Nephron (organoid): Measurements from ENCODE around the gene PCDH9.

Experiments
- H3K27ac Mint-ChIP-seq, 3 experiments: 2 replicates each; pipeline ENCODE4 v1.8.0; 2020; ENCODE audit warnings: mixed read lengths in 3 of 3, mild to moderate bottlenecking in 2 of 3, moderate library complexity in 1 of 3
- H3K27me3 Mint-ChIP-seq: 2 replicates; pipeline ENCODE4 v1.8.0; 2021; ENCODE audit warnings: low read depth, mild to moderate bottlenecking, moderate library complexity, mixed read lengths
- H3K36me3 Mint-ChIP-seq: 2 replicates; pipeline ENCODE4 v1.8.0; 2020; ENCODE audit warnings: low read depth, mixed read lengths
- H3K4me1 Mint-ChIP-seq: 2 replicates; pipeline ENCODE4 v1.8.0; 2020; ENCODE audit warnings: mixed read lengths
- H3K4me3 Mint-ChIP-seq, 3 experiments: 2 replicates each; pipeline ENCODE4 v1.8.0; 2020; ENCODE audit warnings: mild to moderate bottlenecking in 3 of 3, mixed read lengths in 3 of 3, moderate library complexity in 2 of 3
- H3K9me3 Mint-ChIP-seq: 2 replicates; pipeline ENCODE4 v1.8.0; 2020; ENCODE audit warnings: mixed read lengths
- TF ChIP-seq, protein P1 (sequence below), 3 experiments: fragments of 200-600 bp; sonication (generic); IDR thresholded peaks; one replicate each; pipeline ENCODE4 v1.5.0; 2021; ENCODE audit warnings: antibody characterized with exemption in 3 of 3; ENCODE audit not compliant: unreplicated experiment in 3 of 3

The PCDH9 gene

DNA sequence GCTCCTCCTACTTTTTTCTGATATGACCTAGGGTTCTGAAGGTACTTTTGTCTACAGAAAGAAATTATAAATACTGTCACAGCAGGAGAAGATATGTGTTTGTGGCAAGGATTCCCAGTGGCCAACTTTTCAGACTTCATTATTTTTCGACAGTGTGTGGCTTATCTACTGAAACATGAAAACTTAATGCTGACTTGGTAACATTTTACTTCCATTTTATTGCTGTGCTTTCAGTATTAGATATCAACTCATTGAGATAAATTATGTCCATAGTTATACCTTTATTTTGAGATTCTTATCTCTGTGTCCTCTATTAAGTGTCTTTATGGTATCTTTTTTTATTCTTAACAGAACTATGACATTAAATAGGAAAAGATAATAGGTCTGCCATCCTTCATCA lies 700.0 kb downstream of the PCDH9 start:
- H3K27me3 Mint-ChIP-seq, result no peaks in the 10 kb centered on the region
- H3K27ac Mint-ChIP-seq, result peak overlapping the region in 2 of 3 experiments; percentile 44 to 97
- no peaks in the 10 kb centered on the region for H3K9me3 Mint-ChIP-seq
- peaks cover 3% of the 10 kb centered on the region for H3K36me3 Mint-ChIP-seq
- TF ChIP-seq, protein P1, sequence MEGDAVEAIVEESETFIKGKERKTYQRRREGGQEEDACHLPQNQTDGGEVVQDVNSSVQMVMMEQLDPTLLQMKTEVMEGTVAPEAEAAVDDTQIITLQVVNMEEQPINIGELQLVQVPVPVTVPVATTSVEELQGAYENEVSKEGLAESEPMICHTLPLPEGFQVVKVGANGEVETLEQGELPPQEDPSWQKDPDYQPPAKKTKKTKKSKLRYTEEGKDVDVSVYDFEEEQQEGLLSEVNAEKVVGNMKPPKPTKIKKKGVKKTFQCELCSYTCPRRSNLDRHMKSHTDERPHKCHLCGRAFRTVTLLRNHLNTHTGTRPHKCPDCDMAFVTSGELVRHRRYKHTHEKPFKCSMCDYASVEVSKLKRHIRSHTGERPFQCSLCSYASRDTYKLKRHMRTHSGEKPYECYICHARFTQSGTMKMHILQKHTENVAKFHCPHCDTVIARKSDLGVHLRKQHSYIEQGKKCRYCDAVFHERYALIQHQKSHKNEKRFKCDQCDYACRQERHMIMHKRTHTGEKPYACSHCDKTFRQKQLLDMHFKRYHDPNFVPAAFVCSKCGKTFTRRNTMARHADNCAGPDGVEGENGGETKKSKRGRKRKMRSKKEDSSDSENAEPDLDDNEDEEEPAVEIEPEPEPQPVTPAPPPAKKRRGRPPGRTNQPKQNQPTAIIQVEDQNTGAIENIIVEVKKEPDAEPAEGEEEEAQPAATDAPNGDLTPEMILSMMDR (IDR thresholded peaks at IDR 0.05; ENCODE audit: unreplicated experiment in 3 of 3), result no peak
- peaks cover 37% of the 10 kb centered on the region for H3K4me1 Mint-ChIP-seq
- H3K4me3 Mint-ChIP-seq, result no peak overlapping the region

DNA sequence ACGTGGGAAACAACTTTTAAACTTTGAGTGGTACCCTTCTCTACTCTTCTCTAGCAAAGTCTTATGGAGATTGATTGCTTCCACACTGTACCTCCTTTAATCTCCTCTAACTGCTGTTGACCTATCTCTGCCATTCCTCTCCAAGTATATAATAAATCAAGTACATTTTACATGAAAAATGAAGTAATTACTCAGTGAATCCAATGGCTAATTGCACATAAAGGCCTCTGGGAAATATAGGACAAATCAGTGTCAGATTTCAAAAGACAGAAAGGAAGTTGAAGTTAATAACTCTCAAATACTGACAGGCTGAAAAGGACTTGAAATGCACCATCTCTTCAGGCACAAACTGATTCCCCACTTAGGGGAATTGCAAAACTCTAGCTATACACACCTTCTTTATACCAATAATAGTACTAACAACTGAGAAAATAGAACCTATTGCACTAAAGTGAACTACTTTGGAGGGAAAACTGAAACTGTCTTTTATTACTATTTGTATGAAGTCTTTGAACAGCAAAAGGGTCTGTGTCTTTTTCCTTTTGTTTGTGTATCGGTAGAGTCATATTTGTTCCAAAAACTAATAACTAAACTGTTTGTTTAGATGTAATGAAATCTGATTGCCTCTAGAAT lies 701.1 kb downstream of the PCDH9 start:
- H3K4me1 Mint-ChIP-seq, result peaks cover 39% of the 10 kb centered on the region
- TF ChIP-seq, protein P1 (IDR thresholded peaks at IDR 0.05; ENCODE audit: unreplicated experiment in 3 of 3), result no peak
- H3K9me3 Mint-ChIP-seq, result no peaks in the 10 kb centered on the region
- H3K4me3 Mint-ChIP-seq, result no peak overlapping the region
- H3K27ac Mint-ChIP-seq, result peak overlapping the region; percentile 65 to 97 (median 77)
- no peaks in the 10 kb centered on the region for H3K27me3 Mint-ChIP-seq
- peaks cover 3% of the 10 kb centered on the region for H3K36me3 Mint-ChIP-seq

DNA sequence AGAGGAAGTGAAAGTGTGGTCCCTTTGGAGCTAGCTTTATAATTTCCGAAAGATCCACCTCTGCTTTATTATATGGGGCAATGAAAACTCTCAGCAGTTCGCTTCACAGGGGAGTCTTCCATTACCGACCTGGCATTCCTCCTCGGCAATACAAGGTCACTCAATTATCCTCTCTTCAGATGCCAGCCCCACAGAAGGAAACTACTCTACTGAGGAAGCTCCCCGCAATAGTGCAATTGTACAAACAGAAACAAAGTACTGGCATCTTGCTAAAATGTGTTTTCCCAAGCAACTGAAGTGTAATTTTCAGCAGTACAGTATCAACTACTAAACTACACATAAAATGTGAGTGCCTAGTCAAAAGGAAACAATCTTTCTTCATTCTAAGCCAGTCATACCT lies 702.0 kb downstream of the PCDH9 start:
- H3K27ac Mint-ChIP-seq, result peak overlapping the region; percentile 65 to 97 (median 77)
- peaks cover 39% of the 10 kb centered on the region for H3K4me1 Mint-ChIP-seq
- H3K36me3 Mint-ChIP-seq, result no peaks in the 10 kb centered on the region
- no peaks in the 10 kb centered on the region for H3K9me3 Mint-ChIP-seq
- TF ChIP-seq, protein P1 (IDR thresholded peaks at IDR 0.05; ENCODE audit: unreplicated experiment in 3 of 3), result no peak
- H3K4me3 Mint-ChIP-seq, result peak overlapping the region in 1 of 3 experiments; percentile 8
- no peaks in the 10 kb centered on the region for H3K27me3 Mint-ChIP-seq

DNA sequence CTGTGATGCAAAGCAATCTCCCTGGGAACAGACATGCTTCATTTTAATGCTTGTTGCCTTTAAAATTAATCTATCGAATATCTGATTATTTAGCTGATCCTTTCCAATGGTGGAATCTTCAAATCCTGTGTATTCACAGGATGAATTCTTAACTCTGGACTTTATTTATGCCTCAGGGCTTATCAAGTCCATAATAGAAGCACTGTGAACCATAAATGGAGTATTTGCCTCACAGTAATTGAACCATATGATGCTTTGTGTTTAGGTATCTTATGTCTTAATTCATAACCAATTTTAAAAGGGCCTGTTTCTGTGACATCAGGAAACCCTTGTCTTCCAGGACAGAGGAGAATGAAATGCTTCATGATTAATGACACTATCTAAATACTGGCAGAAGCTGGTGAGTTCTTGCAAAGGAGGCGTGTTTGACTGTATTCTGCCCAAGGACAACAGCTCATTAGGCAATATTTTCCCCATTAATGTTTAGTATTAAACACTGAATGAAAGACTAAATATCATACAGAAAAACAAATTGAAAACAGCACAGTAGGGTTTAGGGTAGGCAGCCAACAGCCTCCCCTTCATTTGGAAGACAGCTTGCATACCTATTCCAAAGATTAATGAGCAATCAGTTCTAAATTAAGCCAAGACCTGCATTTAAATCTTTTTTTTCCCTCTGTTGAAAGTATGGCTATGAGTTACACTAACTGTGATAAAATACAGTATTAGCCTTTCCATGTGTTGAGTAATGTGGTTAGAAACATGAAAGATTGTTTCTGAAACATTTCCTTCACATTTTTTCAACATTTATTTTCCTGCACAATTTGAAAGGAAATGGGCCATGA lies 709.4 kb downstream of the PCDH9 start:
- no peaks in the 10 kb centered on the region for H3K27me3 Mint-ChIP-seq
- peaks cover 23% of the 10 kb centered on the region for H3K4me1 Mint-ChIP-seq
- H3K4me3 Mint-ChIP-seq, result no peak overlapping the region
- no peaks in the 10 kb centered on the region for H3K9me3 Mint-ChIP-seq
- TF ChIP-seq, protein P1 (IDR thresholded peaks at IDR 0.05; ENCODE audit: unreplicated experiment in 3 of 3), result no peak
- no peaks in the 10 kb centered on the region for H3K36me3 Mint-ChIP-seq
- H3K27ac Mint-ChIP-seq, result peak overlapping the region in 1 of 3 experiments; percentile 61

DNA sequence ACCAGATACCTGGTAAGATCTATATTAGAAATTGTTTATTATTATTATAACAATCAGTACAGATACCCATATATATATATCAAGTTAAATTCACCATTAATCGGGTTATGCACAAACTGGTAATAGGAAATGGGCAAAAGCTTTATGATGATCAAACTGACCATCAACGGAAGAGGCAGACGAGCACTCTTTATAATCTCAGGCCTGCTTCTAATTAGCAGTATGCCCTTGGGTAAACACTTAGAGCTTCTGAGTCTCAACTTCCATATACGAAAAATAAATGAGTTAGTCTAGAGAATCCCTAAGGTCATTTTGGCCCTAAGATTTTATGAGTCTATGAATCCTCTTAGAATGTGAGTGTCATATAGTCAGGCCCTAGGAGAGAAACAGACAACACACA lies 710.9 kb downstream of the PCDH9 start:
- Mint-ChIP-seq H3K4me3 (no peak overlapping the region), H3K9me3 (no peaks in the 10 kb centered on the region), H3K36me3 (no peaks in the 10 kb centered on the region), H3K27me3 (no peaks in the 10 kb centered on the region), H3K4me1 (peaks cover 15% of the 10 kb centered on the region), H3K27ac (peak overlapping the region in 1 of 3 experiments; percentile 44)
- TF ChIP-seq, protein P1 (IDR thresholded peaks at IDR 0.05; ENCODE audit: unreplicated experiment in 3 of 3), result no peak
